OCI-LY3 (cell line): ENCODE data around the gene TOP1.

ENCODE experiments used
- H2AFZ ChIP-seq: fragments of 200-600, 300-600 bp; shearing (Covaris generic); 2 replicates; pipeline ENCODE4 v1.6.0; 2014; ENCODE audit warnings: antibody characterized with exemption, low read depth, low read length
- H3K27ac ChIP-seq: fragments of 200-600, 300-600 bp; sonication (generic); 2 replicates; pipeline ENCODE4 v1.5.1; 2014; ENCODE audit warnings: mild to moderate bottlenecking, low read length, moderate library complexity, mixed read lengths
- H3K27me3 ChIP-seq: fragments of 200-600, 300-600 bp; sonication (generic); 2 replicates; pipeline ENCODE4 v1.6.1; 2014; ENCODE audit warnings: low read depth, low read length, mixed read lengths
- H3K36me3 ChIP-seq: fragments of 200-600, 300-600 bp; sonication (generic); replicated peaks from 2 replicates; pipeline ENCODE3; 2014; ENCODE audit warnings: low read depth, low read length, mixed read lengths
- H3K4me1 ChIP-seq: fragments of 300-600, 200-600 bp; sonication (generic); 2 replicates; pipeline ENCODE4 v1.6.1; 2014; ENCODE audit warnings: low read length, mixed read lengths
- H3K4me2 ChIP-seq: fragments of 200-600, 300-600 bp; sonication (generic); 2 replicates; pipeline ENCODE4 v1.6.1; 2014; ENCODE audit warnings: low read length, mixed read lengths
- H3K4me3 ChIP-seq: fragments of 300-600, 200-600 bp; sonication (generic); 2 replicates; pipeline ENCODE4 v1.5.1; 2014; ENCODE audit warnings: antibody characterized with exemption, mild to moderate bottlenecking, low read length, moderate library complexity
- H3K79me2 ChIP-seq: fragments of 300-600, 200-600 bp; shearing (Covaris generic); 2 replicates; pipeline ENCODE4 v1.6.1; 2014; ENCODE audit warnings: mild to moderate bottlenecking, low read length, mixed read lengths
- H3K9ac ChIP-seq: fragments of 300-600, 200-600 bp; shearing (Covaris generic); 2 replicates; pipeline ENCODE4 v1.6.0; 2014; ENCODE audit warnings: mild to moderate bottlenecking, low read length, moderate library complexity
- H3K9me3 ChIP-seq: fragments of 200-600, 300-600 bp; shearing (Covaris generic); 2 replicates; pipeline ENCODE4 v1.6.1; 2014; ENCODE audit warnings: low read length, mixed read lengths; ENCODE audit not compliant: insufficient read depth
- H4K20me1 ChIP-seq: fragments of 200-600, 300-600 bp; sonication (generic); 2 replicates; pipeline ENCODE4 v1.6.1; 2016; ENCODE audit warnings: low read length, mixed read lengths; ENCODE audit not compliant: insufficient read depth
- EZH2phosphoT487 ChIP-seq: fragments of 200-600 bp; shearing (Covaris generic); IDR thresholded peaks from 2 replicates; pipeline ENCODE4 v1.6.1; 2018; ENCODE audit warnings: antibody characterized with exemption, mixed run types, low read depth
- TF ChIP-seq, protein P1 (sequence below): fragments of 200-600, 300-600 bp; sonication (generic); IDR thresholded peaks from 2 replicates; pipeline ENCODE4 v1.5.1; 2014; ENCODE audit warnings: antibody characterized with exemption, low read length, low read depth

The TOP1 gene

DNA sequence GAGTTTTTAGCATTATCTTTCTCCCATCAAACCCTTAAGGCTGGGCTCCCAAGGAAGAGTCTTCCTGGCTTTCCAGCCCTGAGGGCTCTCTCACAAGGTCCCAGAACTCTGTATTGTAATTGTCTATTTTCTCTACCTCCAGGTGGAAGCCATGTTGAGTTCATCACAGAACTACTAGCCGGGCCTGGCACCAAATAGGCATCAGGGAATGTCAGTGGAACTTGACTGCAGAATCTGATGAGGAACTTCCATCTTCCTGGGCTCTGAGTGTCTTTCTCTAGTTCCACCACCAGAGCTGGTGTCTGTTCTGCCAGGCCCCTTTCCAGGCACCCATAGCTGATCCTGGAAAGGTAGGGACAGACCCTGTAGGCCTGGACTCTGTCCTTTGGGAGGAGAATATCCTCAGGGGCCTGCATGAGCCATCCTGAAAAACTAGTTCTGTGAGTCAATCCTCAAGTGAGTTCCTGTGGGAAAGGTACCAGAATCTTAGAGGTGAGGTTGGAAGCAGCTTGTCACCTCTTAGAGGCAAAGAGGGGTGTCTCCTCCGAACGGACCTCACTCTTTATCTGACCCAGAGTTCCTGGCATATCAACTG lies 11.1 kb upstream of the TOP1 start:
- H3K27me3 ChIP-seq: no peaks in the 10 kb centered on the region
- H4K20me1 ChIP-seq: no peaks in the 10 kb centered on the region
- H3K27ac ChIP-seq: no peak overlapping the region
- H3K4me1 ChIP-seq: peaks cover 26% of the 10 kb centered on the region
- H3K4me2 ChIP-seq: no peak overlapping the region
- no peak for TF ChIP-seq EZH2phosphoT487
- TF ChIP-seq, protein P1, sequence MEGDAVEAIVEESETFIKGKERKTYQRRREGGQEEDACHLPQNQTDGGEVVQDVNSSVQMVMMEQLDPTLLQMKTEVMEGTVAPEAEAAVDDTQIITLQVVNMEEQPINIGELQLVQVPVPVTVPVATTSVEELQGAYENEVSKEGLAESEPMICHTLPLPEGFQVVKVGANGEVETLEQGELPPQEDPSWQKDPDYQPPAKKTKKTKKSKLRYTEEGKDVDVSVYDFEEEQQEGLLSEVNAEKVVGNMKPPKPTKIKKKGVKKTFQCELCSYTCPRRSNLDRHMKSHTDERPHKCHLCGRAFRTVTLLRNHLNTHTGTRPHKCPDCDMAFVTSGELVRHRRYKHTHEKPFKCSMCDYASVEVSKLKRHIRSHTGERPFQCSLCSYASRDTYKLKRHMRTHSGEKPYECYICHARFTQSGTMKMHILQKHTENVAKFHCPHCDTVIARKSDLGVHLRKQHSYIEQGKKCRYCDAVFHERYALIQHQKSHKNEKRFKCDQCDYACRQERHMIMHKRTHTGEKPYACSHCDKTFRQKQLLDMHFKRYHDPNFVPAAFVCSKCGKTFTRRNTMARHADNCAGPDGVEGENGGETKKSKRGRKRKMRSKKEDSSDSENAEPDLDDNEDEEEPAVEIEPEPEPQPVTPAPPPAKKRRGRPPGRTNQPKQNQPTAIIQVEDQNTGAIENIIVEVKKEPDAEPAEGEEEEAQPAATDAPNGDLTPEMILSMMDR: no peak
- H3K9ac ChIP-seq: no peak overlapping the region
- H2AFZ ChIP-seq: no peak overlapping the region
- no peak overlapping the region for H3K4me3 ChIP-seq
- no peaks in the 10 kb centered on the region for H3K9me3 ChIP-seq
- no peaks in the 10 kb centered on the region for H3K79me2 ChIP-seq
- H3K36me3 ChIP-seq: no peaks in the 10 kb centered on the region

DNA sequence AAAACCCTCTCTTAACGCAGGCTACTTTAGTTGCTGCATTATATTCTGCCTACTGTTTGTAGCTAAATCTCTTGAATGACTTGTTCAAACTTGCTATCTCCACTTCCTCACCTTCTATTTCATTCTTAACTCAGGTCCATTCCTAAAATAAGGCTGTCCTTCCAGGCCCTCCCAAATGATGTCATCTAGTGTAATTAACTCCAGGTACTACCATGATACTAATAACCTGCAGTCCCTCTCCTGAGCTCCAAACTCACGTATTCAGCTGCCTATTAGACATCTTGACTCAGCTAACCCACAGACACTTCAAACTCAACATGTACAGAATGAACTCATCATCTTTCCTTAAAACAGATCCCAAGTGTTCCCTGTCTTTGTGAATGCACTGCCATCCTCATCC lies 10.5 kb upstream of the TOP1 start:
- no peak overlapping the region for H3K9ac ChIP-seq
- no peaks in the 10 kb centered on the region for H3K27me3 ChIP-seq
- no peak overlapping the region for H3K4me3 ChIP-seq
- TF ChIP-seq EZH2phosphoT487: no peak
- no peak overlapping the region for H3K4me2 ChIP-seq
- H3K79me2 ChIP-seq: no peaks in the 10 kb centered on the region
- no peaks in the 10 kb centered on the region for H3K9me3 ChIP-seq
- peaks cover 20% of the 10 kb centered on the region for H3K4me1 ChIP-seq
- no peaks in the 10 kb centered on the region for H4K20me1 ChIP-seq
- H2AFZ ChIP-seq: no peak overlapping the region
- H3K36me3 ChIP-seq: no peaks in the 10 kb centered on the region
- H3K27ac ChIP-seq: no peak overlapping the region

DNA sequence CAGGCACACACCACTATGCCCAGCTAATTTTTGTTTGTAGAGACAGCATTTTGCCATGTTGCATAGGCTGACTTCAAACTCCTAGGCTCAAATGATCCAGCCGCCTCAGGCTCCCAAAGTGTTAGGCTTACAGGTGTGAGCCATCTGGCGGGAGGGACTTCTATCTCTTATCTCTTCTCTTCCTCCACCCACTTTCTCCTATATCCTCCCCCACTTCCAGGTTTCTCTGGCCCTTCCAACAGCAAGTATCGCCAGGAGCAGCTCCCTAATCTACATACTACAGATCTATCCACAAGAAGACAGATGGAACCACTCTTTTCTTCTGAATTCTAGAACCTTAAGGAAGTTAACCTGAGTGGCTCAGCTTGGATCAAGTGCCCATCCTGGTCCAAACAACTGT lies 5.1 kb upstream of the TOP1 start:
- Histone ChIP-seq H3K79me2 (peaks cover 9% of the 10 kb centered on the region), H3K9ac (no peak overlapping the region), H4K20me1 (no peaks in the 10 kb centered on the region), H3K4me1 (peaks cover 20% of the 10 kb centered on the region), H2AFZ (no peak overlapping the region), H3K4me2 (no peak overlapping the region), H3K27ac (no peak overlapping the region), H3K4me3 (no peak overlapping the region), H3K36me3 (no peaks in the 10 kb centered on the region), H3K9me3 (no peaks in the 10 kb centered on the region), H3K27me3 (no peaks in the 10 kb centered on the region)
- TF ChIP-seq, protein P1: no peak
- no peak for TF ChIP-seq EZH2phosphoT487

DNA sequence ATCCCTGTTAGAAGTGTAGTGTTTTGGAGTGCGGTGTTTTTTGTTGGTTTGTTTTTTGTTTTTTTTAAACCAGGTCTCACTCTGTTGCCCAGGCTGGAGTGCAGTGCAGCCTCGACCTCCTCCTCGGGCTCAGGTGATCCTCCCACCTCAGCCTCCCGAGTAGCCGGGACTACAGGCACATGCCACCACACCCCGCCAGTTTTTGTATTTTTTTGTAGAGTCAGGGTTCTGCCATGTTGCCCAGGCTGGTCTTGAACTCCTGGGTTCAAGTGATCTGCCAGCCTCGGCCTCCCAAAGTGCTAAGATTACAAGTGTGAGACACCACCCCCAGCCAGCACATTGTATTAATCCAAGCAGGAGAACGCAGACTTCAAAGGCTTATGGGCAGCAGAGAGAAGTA lies 1.3 kb upstream of the TOP1 start:
- peaks cover 32% of the 10 kb centered on the region for H3K4me1 ChIP-seq
- no peaks in the 10 kb centered on the region for H3K27me3 ChIP-seq
- H2AFZ ChIP-seq: no peak overlapping the region
- H3K9ac ChIP-seq: peak overlapping the region; percentile 87
- peak overlapping the region; percentile 78 for H3K4me3 ChIP-seq
- peak overlapping the region; percentile 88 for H3K4me2 ChIP-seq
- peaks cover 46% of the 10 kb centered on the region for H3K79me2 ChIP-seq
- H3K36me3 ChIP-seq: peaks cover 30% of the 10 kb centered on the region
- TF ChIP-seq, protein P1: no peak
- TF ChIP-seq EZH2phosphoT487: no peak
- no peaks in the 10 kb centered on the region for H3K9me3 ChIP-seq
- peak overlapping the region; percentile 46; the same call in 1 of the 2 replicates for H3K27ac ChIP-seq
- peaks cover 29% of the 10 kb centered on the region for H4K20me1 ChIP-seq
